SK-N-SH treated with all-trans-retinoic acid at 6 μM for 48 hours (cell line): ENCODE data around the gene TGFB2.

Source experiments
- ATAC-seq: fragments of 200-7000 bp; cut with Tn5 transposase; 3 replicates; pipeline ENCODE4 v1.9.1; 2020; ENCODE audit warnings: mild to moderate bottlenecking, moderate library complexity
- ARNTL ChIP-seq: fragments of 450-650 bp; formaldehyde crosslinking; IDR thresholded peaks from 2 replicates; pipeline ENCODE4 v1.5.0; 2020; ENCODE audit warnings: low read depth, mild to moderate bottlenecking, moderate library complexity, borderline replicate concordance
- BACH2 ChIP-seq: fragments of 250-450 bp; sonication (Bioruptor Pico); IDR thresholded peaks from 2 replicates; pipeline ENCODE4 v1.9.0; 2021; ENCODE audit warnings: mild to moderate bottlenecking, borderline replicate concordance
- CREB5 ChIP-seq: fragments of 250-450 bp; sonication (Bioruptor Pico); IDR thresholded peaks from 2 replicates; pipeline ENCODE4 v1.5.1; 2020; ENCODE audit warnings: low read depth, mild to moderate bottlenecking, moderate library complexity
- CSDC2 ChIP-seq: fragments of 250-450 bp; sonication (Bioruptor Pico); IDR thresholded peaks from 2 replicates; pipeline ENCODE4 v1.5.0; 2020; ENCODE audit warnings: mild to moderate bottlenecking, moderate library complexity
- CSRNP3 ChIP-seq: fragments of 250-450 bp; sonication (Bioruptor Pico); IDR thresholded peaks from 2 replicates; pipeline ENCODE4 v1.5.1; 2021; ENCODE audit warnings: mild to moderate bottlenecking, moderate library complexity
- ESRRG ChIP-seq: fragments of 250-450 bp; sonication (Bioruptor Pico); IDR thresholded peaks from 2 replicates; pipeline ENCODE4 v1.6.1; 2021; ENCODE audit warnings: mild to moderate bottlenecking
- GLIS3 ChIP-seq: fragments of 250-450 bp; sonication (Bioruptor Pico); IDR thresholded peaks from 2 replicates; pipeline ENCODE4 v1.5.0; 2020; ENCODE audit warnings: mild to moderate bottlenecking, moderate library complexity
- ISL1 ChIP-seq: fragments of 250-450 bp; sonication (Bioruptor Pico); IDR thresholded peaks from 2 replicates; pipeline ENCODE4 v2.1.2; 2022; ENCODE audit warnings: mild to moderate bottlenecking, moderate library complexity
- OSR1 ChIP-seq: fragments of 250-450 bp; sonication (Bioruptor Pico); IDR thresholded peaks from 2 replicates; pipeline ENCODE4 v1.8.0; 2022; ENCODE audit warnings: moderate library complexity, mild to moderate bottlenecking, inconsistent platforms
- PATZ1 ChIP-seq: fragments of 250-450 bp; sonication (Bioruptor Pico); IDR thresholded peaks from 2 replicates; pipeline ENCODE4 v1.8.0; 2020; ENCODE audit warnings: mild to moderate bottlenecking, moderate library complexity, borderline replicate concordance
- POU6F1 ChIP-seq: fragments of 250-450 bp; sonication (Bioruptor Pico); IDR thresholded peaks from 2 replicates; pipeline ENCODE4 v1.8.0; 2021; ENCODE audit warnings: low read depth, mild to moderate bottlenecking, moderate library complexity, borderline replicate concordance
- PPARA ChIP-seq: fragments of 250-450 bp; sonication (Bioruptor Pico); IDR thresholded peaks from 2 replicates; pipeline ENCODE4 v1.5.0; 2020; ENCODE audit warnings: mild to moderate bottlenecking, borderline replicate concordance
- RARB ChIP-seq: fragments of 250-450 bp; sonication (Bioruptor Pico); IDR thresholded peaks from 2 replicates; pipeline ENCODE4 v1.8.0; 2021; ENCODE audit warnings: mild to moderate bottlenecking, moderate library complexity
- SNAI2 ChIP-seq: fragments of 250-450 bp; sonication (Bioruptor Pico); IDR thresholded peaks from 2 replicates; pipeline ENCODE4 v1.5.0; 2020; ENCODE audit warnings: mild to moderate bottlenecking, moderate library complexity
- TCF4 ChIP-seq: fragments of 250-450 bp; sonication (Bioruptor Pico); IDR thresholded peaks from 2 replicates; pipeline ENCODE4 v1.8.0; 2021; ENCODE audit warnings: mild to moderate bottlenecking, moderate library complexity, borderline replicate concordance
- TOX ChIP-seq: fragments of 250-450 bp; sonication (Bioruptor Pico); IDR thresholded peaks from 2 replicates; pipeline ENCODE4 v1.8.0; 2021; ENCODE audit warnings: mild to moderate bottlenecking, moderate library complexity, borderline replicate concordance
- TSHZ2 ChIP-seq: fragments of 250-450 bp; sonication (Bioruptor Pico); IDR thresholded peaks from 2 replicates; pipeline ENCODE4 v1.5.0; 2020; ENCODE audit warnings: mild to moderate bottlenecking, moderate library complexity
- ZC3H10 ChIP-seq: fragments of 250-450 bp; sonication (Bioruptor Pico); IDR thresholded peaks from 2 replicates; pipeline ENCODE4 v1.5.1; 2021; ENCODE audit warnings: mild to moderate bottlenecking, moderate library complexity
- ZFP3 ChIP-seq: fragments of 250-450 bp; sonication (Bioruptor Pico); IDR thresholded peaks from 2 replicates; pipeline ENCODE4 v1.5.0; 2020; ENCODE audit warnings: mild to moderate bottlenecking, moderate library complexity
- ZFP30 ChIP-seq: fragments of 450-650 bp; formaldehyde crosslinking; IDR thresholded peaks from 2 replicates; pipeline ENCODE4 v1.5.0; 2022; ENCODE audit warnings: mild to moderate bottlenecking, moderate library complexity
- ZNF8 ChIP-seq: fragments of 450-650 bp; formaldehyde crosslinking; IDR thresholded peaks from 2 replicates; pipeline ENCODE4 v1.5.0; 2020; ENCODE audit warnings: mild to moderate bottlenecking, moderate library complexity

The TGFB2 gene

GRCh38 chr1:218382261-218382660 lies 37.1 kb downstream of the TGFB2 start:
- ATAC-seq, result no peak
- TF ChIP-seq ISL1 (CRISPR knock-in tag) (no peak), ZFP30 (no peak), OSR1 (CRISPR knock-in tag) (no peak), ZNF8 (CRISPR knock-in tag) (no peak), ZC3H10 (CRISPR knock-in tag) (no peak), POU6F1 (no peak)

GRCh38 chr1:218383051-218383450 lies 37.9 kb downstream of the TGFB2 start:
- ATAC-seq, result no peak
- TF ChIP-seq ISL1 (CRISPR knock-in tag), result no peak
- TF ChIP-seq, all 23 proteins: peak for 0

- TF ChIP-seq ARNTL (CRISPR knock-in tag) (no peak), SNAI2 (CRISPR knock-in tag) (no peak), OSR1 (CRISPR knock-in tag) (no peak), CSDC2 (no peak), CSRNP3 (CRISPR knock-in tag) (no peak), TCF4 (no peak), ESRRG (CRISPR knock-in tag) (no peak), RARB (CRISPR knock-in tag) (no peak), PPARA (CRISPR knock-in tag) (no peak), TOX (no peak), BACH2 (no peak), ZFP3 (CRISPR knock-in tag) (no peak), ZFP30 (no peak), ZNF8 (CRISPR knock-in tag) (no peak), POU6F1 (no peak), TSHZ2 (CRISPR knock-in tag) (no peak), ISL1 (CRISPR knock-in tag) (no peak), PATZ1 (CRISPR knock-in tag) (no peak), CREB5 (CRISPR knock-in tag) (no peak), GLIS3 (CRISPR knock-in tag) (no peak)
Observed at GRCh38 chr1:218383681-218384080, 38.5 kb downstream of the TGFB2 start.

More at GRCh38 chr1:218383681-218384080, 38.5 kb downstream of the TGFB2 start:
- no peak for ATAC-seq
